ENCODE data around the gene SLC35G2.
"Not testable (repeated sequence)": the region's sequence is repeated elsewhere in the genome, so short reads cannot be mapped to it uniquely, and the experiment has no call there.

The SLC35G2 gene

DNA sequence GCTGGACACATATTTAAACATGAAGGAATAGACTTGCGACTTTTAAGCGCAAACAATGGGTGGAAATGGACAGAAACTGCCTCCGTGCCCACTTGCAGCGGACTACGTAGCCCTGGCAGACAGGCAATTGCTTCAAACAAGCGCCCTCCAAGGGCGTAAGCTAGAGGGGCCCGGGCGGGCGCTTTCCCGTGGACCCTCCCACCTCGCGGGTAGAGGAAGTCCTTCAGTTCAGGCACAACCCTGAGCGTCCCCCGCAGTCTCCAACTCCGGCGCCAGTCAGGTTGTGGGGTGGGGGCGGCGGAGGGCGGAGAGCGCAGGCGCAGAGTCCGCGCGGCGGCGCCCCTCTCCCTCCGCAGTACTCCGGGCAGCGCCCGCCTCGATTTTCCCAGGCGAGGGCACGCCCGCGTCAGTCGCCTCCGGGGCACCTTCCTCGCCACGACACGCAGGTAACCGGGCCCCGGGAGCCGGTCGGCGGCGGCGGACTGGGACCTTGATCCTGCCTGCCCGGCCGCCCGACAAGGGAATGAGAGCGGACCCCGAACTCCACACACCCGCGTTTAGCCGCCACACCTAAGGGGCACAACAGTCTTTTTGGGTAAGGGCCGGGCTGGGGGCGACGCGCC is at the start of gene SLC35G2:
TSS of gene SLC35G2 (plus strand) at position 358 of the 623 bp plus-strand sequence. CDS start 35,335 bp downstream, outside the sequence.
- no peak for DNase-seq (ENCODE audit: low read depth, low spot score)

DNA sequence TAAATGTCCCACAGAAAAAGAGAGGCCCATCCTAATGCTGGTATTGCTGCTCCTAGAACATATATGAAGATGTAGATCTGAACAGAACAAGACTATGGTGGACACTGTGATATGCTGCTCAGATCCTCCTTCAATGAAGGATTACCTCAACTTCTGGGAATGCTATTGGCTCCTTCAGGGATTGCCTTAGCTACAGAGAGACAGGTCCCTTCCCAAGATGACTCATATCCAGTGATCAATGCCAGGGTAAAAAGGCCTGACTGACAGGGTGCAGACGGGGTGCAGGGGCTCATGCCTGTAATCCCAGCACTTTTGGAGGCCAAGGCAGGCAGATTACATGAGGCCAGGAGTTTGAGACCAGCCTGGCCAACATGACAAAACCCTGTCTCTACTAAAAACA is 46.2 kb upstream of the SLC35G2 start:
- no peak for DNase-seq (ENCODE audit: low read depth, low spot score)

DNA sequence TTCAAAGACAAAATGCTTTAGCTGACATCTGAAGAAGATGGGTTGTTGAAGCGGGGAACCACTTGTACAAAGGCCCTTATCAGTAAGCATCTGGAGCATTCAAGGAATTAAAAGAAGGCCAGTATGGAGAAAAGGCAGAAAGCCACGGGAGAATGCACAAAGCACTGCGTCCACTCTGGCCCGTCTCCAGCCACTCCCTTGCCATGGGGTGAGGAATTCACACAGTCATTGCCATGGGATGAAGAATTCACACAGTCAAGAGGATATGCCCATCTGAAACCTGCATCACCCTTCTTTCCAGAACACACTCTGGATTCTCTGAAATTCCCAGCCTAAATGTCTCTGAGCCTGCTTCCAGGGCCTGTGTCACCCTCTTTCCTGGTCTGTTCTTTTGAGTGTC is 40.1 kb upstream of the SLC35G2 start:
- DNase-seq (ENCODE audit: low read depth, low spot score) = no peak

DNA sequence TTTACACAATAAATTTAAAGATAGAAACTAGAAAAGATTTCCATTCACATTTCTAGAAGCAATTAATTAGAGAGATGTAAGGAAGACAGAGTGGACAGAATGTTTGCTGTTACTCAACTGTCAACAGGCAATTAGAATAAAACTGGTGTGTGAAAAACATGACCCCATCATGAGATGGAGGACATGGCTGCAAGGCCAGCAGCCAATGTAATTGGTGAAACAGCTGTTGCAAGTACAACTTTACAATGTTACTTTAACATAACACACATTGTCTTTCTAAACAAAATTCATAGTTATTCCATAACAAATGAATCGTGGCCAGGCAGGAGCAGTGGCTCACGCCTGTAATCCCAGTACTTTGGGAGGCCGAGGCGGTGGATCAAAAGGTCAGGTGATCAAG is 38.2 kb upstream of the SLC35G2 start:
- DNase-seq (ENCODE audit: low read depth, low spot score) = no peak

DNA sequence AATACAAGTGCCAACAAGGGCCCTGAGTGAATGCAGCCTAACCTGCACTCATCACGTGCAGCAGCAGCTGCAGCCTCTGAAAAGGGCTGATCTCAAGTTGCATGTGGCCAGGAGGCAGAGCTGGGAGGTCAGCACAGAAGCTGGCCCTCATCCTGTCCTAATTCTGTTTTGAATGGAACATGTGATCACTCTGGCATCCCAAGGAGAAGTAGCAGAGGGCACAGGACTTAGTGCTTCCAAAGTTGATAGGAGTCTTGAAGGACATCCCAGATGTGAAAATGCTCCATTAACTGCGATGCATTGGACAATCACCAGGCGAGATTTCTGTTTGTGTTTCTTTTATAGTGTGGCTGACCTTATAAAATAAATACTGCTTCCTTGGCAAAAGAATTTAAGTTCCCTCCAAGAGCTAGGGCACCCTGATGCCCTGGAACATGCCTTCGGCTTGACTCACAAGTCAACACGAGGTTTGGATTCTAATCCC is 35.2 kb upstream of the SLC35G2 start:
- DNase-seq (ENCODE audit: low read depth, low spot score) = no peak

DNA sequence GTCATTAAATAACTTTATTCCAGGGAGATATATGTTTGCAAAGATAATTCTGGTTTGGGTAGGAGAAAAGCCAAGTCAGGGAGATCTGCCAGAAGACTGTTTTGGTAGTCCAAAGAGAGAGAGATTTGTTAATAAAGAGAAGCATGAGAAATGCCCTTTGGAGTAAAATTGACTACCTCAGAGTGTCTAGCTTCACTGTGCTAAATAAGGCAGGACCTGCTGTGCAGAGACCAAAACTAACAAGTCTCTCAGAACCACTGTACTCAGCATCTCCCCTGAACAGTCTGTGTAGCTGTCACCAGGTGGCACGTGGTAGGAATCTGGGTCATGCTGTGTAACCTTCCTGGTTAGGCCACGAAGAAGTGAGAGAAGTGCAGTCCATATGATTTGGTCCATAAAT is 31.6 kb upstream of the SLC35G2 start:
- DNase-seq (ENCODE audit: low read depth, low spot score) = no peak

DNA sequence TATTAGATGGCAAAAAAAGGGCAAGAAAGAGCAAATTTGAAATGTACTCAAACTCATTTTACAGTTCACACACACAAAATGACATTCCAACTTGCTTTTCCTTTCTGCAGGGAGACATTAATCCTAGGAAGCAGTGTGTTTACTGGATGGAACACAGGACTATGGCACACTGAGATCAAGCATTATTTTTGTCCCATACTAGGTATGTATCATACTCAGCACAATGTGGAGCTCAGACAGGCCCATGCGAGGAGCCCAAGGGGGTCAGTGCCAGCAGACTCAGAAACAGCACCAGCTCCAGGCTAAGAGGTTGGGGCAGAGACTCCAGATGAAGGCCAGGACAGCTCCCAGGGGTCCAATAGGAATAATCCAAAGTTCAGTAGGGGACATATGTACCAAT is 30.8 kb upstream of the SLC35G2 start:
- DNase-seq (ENCODE audit: low read depth, low spot score) = no peak

DNA sequence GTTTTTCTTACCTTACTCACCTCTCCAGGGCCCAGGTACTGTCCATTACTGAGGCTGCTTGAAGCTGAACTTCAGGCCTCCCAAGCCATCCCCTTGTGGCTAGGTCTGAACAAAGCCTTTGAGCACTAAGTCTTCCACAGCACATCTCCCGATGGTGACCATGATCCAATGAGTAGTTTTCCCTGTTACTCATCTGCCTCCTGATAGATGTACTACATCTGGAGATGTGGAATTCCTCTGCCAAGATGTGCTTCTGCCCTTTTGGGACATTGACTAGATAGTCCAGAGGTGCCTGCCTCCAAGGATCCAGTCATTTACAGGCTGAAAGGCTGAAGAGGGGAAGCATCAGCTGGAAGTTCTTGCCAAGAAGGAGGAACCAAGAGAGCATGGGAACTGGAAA is 28.9 kb upstream of the SLC35G2 start:
- no peak for DNase-seq (ENCODE audit: low read depth, low spot score)

DNA sequence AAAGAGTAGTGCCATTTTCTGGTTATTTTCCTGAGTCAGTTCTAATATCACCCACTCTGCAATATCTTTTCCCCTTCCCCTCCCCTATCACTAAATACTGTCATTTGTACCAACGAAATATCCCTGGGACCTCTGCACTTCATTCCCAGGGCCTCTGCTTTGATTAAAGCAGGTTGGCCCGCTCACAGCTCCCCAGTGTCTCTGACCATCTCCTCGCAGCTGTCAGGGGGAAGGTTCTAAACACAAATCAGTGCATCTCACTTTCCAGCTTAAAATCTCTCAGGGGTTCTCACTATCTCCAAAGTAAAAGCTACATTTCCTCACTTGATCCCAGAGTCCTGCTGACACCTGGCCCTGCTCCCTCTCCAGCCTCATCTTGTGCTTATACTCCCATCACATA is 28.1 kb upstream of the SLC35G2 start:
- no peak for DNase-seq (ENCODE audit: low read depth, low spot score)

DNA sequence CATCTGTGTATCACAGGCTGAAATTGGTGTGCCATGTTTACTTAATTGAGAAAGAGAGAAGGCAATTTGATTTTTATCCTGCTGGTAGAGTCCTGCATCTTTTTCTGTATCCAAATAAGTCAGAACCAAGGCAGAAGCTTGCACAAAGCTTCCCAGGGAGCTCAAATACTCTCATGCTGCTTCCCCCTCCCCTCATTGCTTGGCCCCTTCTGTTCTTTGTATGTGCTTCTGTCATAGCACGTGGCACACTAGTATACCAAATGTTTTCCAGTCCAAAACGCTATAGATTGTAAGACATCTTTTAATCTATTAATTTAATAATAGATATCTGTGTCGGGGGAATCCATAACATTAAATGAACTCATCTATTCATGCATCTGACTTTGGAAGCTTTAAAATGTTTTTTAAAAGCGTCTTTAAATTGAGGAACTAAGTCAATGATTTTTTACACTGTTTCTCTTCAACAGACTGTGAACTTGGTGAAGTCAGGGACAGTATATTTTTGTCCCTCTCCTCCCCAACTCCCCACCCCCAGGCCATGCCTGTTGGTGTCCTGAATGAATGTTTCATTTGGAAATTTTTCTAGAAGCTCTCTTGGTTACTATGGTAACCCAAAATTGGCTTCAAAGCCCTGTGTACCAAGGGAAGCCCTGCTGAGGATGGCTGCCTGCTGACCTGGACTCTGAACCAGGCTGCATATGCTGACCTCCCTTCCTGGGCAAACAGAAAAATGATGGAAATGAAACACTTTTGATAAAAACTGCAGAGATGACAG is 26.2 kb upstream of the SLC35G2 start:
- no peak for DNase-seq (ENCODE audit: low read depth, low spot score)

DNA sequence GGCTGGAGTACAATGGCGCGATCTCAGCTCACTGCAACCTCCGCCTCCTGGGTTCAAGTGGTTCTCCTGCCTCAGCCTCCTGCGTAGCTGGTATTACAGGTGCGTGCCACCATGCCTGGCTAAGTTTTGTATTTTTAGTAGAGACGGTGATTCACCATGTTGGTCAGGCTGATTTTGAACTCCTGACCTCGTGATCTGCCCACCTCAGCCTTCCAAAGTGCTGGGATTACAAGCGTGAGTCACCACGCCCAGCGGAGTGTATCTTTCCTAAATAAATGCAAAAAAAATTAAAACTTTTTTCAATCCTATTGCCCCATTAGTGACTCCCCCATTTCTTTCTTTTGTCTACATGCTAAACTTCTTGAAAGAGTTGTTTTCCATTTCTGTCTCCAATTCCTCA is 17.8 kb upstream of the SLC35G2 start:
- DNase-seq (ENCODE audit: low read depth, low spot score) = not testable (repeated sequence)

DNA sequence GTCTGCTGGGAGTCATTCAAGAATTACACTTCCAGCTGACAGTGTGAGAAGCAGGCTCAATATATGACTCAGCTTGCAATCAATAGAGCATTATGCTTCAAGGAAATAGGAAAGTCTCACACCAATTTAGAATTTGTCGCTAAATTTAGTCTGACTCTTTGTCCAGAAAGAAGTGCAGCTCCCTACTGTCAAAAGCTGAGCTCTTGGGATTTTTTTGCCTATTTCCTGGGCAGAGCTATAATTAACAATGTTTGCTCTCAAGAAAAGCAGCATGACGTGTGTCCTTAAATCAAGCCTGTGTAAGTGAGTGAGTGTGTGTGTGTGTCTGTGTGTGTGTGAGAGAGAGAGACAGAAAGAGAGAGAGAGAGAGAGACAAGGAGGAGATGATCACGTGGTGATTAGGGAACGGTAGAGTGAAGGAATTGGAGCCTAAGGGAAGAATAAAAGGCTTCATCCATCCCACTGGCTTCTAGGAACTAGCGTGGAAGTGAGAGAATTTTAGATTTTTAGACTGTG is 16.4 kb upstream of the SLC35G2 start:
- no peak for DNase-seq (ENCODE audit: low read depth, low spot score)

DNA sequence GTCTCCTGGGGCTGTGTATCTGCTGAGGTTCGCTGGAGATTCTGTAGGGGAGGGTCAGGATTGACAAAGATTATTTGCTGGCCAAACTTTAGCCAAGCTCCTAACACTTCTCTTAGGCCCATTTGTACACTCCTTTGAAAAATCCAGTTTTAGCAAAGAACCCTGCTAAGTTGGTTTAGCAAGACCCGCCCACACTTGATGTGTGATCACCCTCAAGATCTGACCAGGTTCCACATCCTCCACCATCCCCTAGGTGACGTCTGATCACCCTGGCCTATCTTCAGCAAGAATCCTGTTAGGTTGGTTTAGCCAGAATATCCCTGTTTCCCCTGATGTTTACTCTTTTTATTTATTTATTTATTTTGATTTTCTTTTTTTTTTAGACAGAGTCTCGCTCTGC is 14.8 kb upstream of the SLC35G2 start:
- no peak for DNase-seq (ENCODE audit: low read depth, low spot score)

DNA sequence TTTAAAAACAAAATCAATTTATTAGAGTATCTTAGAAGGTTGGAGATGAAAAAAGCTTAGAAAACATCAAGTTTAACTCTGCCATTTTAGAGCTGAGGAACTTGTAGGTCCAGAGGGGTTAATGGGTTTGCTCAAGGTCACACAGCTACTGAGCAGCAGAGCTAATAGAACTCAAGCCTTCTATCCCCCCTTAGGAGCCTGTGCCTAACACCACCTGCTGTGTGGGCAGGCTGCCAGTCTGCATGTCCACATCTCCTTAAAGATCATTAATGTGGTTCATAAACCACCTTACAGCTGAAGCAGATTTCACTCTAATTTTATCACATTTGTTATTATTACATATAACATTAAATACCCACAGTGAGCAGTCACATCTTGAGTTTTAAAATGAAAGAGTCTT is 14.1 kb upstream of the SLC35G2 start:
- DNase-seq (ENCODE audit: low read depth, low spot score) = no peak

DNA sequence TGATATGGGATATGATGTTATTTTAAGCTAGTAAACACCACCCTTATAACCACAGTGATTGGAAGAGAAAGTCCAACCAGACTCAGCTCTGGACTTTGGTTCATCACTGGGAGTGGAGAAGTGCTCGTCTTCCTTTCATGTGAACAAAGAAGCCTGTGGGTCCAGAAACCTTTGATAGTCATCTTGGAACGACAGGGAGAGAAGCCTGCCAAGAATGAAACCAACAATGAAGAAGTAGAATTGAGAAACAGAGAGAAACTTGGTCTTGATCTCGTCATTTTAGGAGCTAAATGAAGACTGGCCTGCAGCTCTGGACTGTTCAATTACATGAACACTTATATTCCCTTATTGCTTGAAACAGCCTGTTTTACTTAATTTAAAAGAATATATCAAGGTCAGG is 13.1 kb upstream of the SLC35G2 start:
- DNase-seq (ENCODE audit: low read depth, low spot score) = no peak

DNA sequence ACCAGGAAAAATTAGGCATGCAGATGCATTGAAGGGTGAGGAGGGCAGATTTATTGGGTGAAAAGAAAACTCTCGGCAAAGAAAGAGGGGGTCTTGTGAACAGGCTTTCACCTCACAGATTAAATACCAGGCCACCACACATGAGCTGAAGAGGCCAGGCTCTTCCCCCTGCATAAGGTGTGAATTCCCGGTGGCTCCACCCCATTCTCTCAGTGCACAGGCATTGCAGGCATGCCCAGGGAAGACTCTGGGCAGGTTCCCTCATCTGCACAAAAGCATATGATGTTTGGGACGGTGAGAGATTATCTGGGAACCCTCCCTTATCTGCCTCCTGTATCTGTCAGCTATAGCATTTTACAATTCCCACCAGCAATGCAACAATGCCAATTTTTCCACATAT is 7.2 kb upstream of the SLC35G2 start:
- no peak for DNase-seq (ENCODE audit: low read depth, low spot score)

DNA sequence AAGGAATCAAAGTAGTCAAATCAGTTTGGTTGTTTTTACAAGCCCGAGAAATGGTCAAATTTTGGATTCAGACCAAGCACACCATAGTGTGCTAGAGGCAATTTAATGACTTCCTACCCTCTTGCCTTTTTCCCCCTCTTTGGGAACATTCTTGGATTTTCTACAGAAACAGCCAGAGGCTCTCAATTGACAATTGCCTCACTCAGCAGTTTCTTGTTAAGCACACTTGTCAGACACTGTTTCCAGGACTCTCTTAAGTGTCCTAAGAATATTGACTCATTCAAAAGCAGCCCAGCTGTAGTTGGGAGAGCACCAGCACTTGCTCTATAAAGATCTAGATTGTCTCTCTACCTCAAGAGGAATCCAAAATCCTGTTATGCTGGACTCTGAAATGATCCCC is 1.5 kb upstream of the SLC35G2 start:
- no peak for DNase-seq (ENCODE audit: low read depth, low spot score)

DNA sequence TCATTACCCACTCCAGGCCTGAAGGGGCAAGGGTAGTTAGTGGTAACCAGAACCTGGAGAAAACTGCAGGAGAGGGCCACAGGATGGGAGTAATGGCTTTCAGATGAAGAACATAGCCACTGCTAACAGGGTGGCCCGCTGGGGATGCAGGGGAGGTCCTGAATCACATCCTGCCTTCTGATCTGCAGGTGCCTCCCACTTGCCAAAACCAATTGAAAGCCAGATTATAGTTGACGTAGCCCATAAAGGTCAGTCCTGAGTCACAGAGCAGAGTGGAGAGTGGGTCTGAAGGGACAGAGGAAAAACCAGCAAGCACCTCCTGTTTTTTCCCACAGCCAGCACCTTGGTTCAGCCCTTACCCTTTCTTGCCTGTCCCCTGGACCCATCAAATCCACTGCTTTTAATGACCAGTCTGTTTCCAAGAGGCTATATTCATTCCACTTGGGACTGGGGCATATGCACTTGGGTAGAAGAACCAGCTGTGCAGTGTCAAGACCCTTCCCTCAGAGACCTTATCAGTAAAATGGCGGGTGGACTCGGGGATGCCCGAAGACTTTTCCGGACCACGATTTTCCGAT is 646 bp upstream of the SLC35G2 start:
- DNase-seq (ENCODE audit: low read depth, low spot score) = no peak

DNA sequence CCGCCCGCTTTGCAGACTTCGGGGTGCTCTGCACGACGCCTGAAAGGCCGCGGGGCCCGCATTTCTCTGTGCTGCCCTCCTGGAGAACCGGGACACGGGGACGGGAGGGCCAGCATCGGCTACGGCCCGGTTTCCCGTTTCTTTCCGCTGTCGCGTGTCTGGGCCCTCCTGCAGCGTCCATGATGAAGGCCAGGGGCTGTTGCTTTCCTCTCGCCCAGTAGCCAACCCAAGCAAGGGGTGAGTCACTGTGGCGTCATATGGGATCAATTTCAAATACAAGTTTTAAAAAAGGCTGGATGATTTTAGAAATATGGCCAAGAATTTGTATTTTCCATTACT is 435 bp downstream of the SLC35G2 start:
- DNase-seq (ENCODE audit: low read depth, low spot score) = no peak

DNA sequence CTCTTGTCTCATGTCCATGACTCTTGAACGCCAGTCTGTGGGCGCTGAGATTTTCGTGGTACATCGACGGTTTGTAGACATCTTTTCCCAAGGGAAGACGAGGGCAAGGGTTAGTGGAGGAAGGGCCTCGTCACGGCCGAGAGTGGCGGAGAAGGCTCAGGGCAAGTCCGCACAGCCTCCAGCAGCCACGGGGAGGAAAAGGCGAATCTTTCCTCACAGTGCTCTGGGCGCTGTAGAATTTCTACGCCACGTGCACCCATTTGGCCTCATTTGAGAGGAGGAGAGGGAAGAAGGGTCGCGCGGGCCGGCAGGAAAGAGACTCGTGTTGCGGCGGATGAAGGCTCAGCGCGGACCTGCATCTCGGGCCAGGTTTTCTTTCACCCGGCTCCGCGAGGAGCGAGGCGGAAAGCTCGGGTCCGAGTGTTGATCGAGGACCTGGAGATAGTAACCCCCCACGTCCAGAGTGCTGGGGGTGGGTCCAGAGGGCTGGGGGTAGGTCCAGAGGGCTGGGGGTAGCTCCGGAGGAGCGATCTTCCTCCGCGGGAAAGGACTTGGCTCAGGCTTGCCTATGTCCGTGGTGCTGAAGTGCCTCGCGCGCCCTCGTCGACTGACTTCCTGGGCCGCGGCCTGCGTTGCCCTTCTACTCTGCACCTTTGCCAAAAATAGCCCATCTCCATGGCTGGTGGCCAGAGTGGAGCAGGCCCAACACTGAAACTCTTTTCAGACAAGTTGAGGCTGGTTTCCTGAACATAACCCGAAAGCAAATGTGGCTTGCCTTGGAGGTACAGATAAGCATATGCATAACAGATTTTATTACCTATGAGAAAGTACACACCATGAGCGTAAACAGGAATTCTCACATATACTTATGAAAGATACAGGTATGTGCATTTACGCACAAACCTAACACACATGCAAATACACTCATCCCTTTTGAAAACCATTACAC is 1.1 kb downstream of the SLC35G2 start:
- DNase-seq (ENCODE audit: low read depth, low spot score) = no peak

DNA sequence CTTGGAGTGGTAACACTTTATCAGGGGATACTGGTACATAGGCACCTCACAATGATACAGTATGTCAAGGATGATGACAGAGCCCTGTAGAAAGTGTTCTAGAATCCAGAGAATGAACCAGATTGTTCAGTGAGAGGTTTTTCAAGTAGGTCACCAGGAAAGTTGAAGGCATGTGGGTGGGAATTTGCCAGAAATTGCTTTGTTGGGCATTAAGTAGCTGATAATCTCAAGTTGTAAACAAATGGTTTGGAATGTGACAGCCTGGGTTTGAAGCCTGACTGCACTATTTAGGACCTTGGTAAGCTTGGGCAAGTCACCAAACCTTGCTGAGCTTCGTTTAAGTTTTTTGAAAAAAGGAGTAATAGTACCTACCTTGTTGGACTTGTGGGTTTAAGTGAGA is 12.5 kb downstream of the SLC35G2 start:
- no peak for DNase-seq (ENCODE audit: low read depth, low spot score)
